AML-193 (cell line): ENCODE measurements around the gene C19orf53.

ENCODE experiments used
- DNase-seq, 2 experiments: peaks; one replicate each; lab custom pipeline; 2025; lab: John Stamatoyannopoulos, UW

Gene C19orf53

DNA sequence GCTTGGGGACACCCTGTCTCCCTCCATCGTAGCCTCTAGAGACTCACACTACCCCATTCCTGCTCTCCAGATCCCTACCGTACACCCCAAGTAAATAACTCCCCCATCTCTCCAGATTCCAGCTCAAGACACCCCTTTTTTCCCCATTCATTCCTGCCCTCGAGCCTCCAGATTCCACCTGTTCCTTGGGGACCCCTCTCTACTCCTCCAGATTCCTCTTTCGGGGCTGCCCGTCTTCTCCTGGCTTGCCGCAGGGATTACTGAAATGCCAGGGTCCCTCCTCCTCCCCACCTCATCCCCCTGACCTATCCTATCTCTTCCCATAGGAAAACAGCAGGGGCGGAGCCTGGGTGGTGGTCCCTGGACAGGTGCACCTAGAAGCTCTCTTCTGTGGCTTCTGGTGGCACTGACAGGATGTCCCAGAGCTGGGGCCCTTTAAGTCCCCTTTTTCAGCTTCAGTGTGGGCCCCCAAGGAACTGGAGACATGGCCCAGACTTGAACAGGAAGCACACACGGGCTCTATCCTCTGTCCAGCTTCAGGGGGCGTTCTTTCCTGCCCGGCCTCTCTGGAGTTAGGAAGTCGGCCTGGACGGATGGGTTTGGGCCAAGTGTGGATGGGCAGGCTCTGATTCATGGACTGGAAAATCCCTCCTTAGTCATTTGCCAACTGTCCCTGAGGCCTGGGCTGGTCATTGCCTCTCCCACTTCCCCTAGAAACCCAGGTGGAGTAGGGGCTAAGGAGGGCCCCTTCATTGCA lies 22.2 kb downstream of the C19orf53 start:
- DNase-seq = no peak

GRCh38 chr19:13797058-13797440 lies 22.8 kb downstream of the C19orf53 start:
- DNase-seq = no peak

DNA sequence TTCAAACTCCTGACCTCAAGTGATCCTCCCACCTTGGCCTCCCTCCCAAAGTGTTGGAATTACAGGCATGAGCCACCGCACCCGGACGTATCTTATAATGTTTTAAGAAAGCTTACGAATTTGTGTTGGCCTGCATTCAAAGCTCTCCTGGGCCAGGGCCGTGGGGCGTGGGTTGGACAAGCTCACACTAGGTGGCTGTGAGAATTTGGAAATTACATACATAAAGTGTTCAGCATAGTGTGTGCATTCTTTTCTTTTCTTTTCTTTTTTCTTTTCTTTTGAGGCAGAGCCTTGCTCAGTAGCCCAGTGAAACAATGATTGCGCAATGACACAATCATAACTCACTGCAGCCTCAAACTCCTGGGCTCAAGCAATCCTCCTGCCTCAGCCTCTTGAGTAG lies 23.6 kb downstream of the C19orf53 start:
- peak; percentile 6 to 28 for DNase-seq

DNA sequence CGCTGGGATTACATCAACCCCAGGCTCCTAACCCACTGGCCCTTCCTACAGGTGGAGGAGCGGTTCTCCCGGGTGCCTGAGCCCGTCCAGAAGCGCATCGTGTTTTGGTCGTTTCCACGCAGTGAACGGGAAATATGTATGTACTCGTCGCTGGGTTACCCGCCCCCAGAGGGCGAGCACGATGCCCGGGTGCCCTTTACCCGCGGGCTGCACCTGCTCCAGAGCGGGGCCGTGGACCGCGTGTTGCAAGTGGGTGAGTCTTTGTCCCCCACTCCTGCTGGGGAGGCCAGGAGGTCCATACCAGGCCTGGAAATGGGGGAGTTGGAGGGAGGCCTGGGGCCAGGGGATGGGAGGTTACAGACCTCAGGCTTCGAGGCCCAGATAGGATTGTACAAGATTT lies 25.4 kb downstream of the C19orf53 start:
- no peak for DNase-seq

DNA sequence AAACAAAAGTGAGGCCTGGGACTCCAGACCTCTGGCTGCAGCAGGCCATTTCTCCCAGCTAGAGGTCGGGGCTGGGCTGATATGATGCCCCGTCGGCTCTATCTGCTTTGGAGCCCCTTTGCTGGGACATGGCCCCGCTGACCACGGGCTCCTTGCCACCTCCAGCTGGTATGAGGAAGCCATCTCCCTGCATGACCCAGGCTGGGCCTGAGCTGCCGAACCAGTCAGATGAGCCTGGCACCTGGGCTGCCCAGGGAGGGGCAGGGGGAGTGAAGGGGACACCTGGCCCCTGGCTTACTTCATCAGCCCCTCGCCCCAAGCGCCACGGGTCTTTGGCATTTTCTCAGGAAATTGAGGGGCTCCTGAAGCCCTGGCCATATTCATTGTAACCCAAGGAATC lies 28.8 kb downstream of the C19orf53 start:
- DNase-seq = no peak

- no peak for DNase-seq
These were observed 30.8 kb downstream of the C19orf53 start for GRCh38 chr19:13804830-13805683.

DNA sequence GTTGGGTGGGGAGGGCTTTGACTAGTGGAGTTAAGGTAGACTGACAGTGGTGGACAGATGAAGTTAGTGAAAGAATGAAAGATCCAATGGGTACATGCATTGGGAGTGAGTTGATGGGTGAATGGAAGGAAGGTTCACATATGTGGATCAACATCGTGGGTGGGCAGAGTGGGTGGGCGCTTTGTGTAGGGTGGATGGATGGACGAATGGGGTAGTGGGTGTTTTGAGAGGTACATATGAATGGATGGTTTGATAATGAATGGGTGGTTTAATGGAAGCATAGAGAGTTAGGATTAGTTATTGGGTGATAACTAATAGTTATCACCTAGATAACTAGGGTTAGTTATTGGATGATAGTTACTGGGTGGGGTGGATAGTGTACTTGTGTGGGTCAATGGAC lies 32.5 kb downstream of the C19orf53 start:
- no peak for DNase-seq

DNA sequence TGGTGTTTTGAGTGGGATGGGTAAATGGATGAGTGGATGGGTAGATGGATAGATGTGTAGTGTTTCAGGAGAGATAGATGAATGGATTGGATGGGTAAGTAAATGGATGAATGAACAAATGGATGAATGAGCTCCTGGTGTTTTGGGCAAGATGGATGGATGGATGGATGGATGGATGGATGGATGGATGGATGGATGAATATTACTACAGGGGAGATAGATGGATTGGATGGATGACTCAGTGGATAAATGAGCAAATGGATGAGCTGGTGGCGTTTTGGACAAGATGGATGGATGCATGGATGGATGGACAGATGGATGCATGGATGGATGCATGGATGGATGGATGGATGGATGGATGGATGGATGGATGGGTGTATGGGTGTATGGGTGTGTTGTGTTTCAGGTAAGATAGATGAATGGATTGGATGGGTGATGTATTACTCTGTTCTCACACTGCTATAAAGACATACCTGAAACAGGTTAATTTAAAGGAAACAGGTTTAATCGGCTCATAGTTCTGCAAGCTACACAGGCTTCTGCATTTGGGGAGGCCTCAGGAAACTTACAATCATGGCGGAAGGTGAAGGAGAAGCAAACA lies 33.3 kb downstream of the C19orf53 start:
- no peak for DNase-seq

- DNase-seq = no peak
These were observed 34.6 kb downstream of the C19orf53 start for GRCh38 chr19:13808856-13809255.

GRCh38 chr19:13812544-13812943 lies 38.3 kb downstream of the C19orf53 start:
- DNase-seq = no peak

GRCh38 chr19:13813147-13813546 lies 38.9 kb downstream of the C19orf53 start:
- no peak for DNase-seq

DNA sequence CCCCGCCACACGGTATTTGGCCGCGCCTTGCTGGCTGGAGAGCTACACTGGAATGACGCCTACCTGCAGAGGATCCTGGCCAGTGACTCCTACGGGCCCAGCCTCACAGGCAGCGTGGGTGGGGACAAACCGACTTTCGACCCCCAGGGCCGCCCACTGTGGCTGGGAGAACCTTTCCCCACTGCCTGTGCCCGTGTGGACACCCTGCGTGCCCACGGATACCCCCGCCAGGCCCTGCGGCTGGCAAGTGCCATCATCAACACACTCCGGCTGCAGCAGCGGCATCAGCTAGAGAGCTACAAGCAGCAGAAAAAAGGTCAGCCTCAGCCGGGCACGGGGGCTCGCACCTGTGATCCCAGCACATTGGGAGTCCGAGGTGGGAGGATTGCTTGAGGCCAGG lies 40.3 kb downstream of the C19orf53 start:
- DNase-seq = no peak

DNA sequence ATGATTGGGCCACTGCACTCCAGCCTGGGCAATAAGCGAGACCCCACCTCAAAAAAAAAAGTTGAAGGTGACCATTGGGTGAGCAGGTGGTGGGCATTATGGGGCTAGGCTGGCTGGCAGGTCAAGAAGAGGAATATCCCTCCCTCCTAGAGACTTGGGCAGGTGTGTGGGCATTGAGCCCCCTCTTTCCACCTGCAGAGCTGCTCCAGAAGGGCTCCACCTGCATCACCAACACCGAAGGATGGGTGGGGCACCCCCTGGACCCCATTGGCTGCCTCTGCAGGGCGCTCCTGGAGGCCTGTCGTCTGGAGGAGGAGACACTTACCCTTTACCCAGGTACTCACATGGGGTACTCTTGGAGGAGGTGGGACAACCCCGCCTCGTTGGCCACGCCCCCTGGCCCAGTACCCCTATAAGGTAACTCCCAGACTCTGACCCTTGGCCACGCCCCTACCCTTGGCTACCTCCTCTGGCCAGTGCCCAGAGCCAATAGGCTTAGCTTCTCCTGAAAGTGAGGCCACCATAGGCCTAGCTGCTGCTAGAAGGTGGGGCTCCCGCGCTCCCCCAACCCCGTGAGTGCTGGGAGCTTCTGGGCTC lies 42.9 kb downstream of the C19orf53 start:
- no peak for DNase-seq

GRCh38 chr19:13817615-13818371 lies 43.5 kb downstream of the C19orf53 start:
- DNase-seq = no peak

DNA sequence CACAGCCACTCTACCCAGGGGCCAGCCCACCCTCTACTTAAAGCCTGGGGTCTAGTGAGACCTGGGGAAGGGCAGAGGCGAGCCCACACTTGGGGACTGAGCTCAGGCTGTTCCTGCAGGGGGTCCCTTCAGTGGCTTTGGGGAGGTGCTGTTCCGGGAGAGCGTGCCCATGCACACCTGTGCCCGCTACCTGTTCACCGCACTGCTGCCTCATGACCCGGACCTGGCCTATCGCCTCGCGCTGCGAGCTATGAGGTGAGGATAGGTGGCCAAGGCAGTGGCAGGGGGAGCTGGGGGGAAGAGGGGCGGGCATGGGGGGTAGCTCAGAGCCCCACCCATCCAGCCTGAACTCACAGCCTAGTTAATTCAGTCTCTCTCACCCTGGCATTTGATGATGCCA lies 45.0 kb downstream of the C19orf53 start:
- no peak for DNase-seq

DNA sequence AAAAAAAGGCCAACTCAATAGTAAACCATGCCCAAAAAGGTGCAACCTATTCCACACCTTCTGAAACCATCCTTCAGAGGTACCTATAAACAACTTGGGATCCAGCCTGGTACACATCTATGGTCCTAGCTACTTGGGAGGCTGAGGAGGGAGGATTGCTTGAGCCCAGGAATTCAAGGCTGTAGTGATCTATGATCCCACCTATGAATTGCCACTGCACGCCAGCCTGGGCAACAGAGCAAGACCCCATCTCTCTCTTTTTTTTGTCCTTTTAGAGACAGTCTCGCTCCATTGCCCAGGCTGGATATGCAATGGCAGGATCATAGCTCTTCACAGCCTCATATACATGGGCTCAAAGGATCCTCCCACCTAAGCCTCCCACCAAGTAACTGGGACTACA lies 47.0 kb downstream of the C19orf53 start:
- no peak for DNase-seq

GRCh38 chr19:13823256-13823655 lies 49.0 kb downstream of the C19orf53 start:
- DNase-seq = no peak

DNA sequence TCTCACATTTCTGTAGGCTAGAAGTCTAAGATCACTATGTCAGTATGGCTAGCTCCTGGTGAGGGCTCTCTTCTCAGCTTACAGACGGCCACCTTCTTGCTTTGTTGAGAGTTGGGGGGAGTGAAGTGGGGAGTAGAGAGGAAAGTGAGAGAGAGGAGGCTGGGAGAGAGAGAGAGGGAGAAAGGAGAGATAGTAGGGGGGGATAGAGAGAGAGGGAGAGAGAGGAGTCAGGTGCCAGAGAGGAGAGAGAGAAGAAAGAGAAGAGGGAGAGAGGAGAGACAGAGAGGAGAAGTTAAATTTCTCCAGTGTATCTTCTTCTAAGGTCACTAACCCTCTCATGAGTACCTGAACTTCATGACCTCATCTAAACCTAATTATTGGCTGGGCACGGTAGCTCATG lies 49.6 kb downstream of the C19orf53 start:
- no peak for DNase-seq

DNA sequence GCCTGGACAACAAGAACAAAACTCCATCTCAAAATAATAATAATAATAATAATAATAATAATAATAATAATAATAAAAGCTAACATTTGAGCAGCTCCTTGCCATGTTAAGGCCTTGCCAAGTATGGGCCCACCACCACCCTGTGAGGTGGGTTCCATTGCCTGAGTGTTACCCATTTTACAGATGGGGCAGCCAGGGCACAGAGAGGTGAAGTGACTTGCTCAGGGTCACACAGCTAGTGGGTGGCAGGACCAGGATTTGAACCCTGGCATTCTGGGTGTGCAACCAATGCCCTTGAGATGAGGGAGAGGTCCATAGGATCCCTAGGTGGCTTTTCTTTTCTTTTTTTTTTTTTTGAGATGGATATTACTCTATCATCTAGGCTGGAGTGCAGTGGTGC lies 50.4 kb downstream of the C19orf53 start:
- DNase-seq = no peak

GRCh38 chr19:13825489-13826441 lies 51.5 kb downstream of the C19orf53 start:
- DNase-seq = no peak
